Activated naive CD4-positive, alpha-beta T cell treated with anti-CD3 and anti-CD28 coated beads for 36 hours (primary cell): ENCODE measurements around the gene ARF3. TPM values are rescaled to one million over a fixed set of nuclear protein-coding genes. Genes with fewer than 3 reads are reported as not detected.

Source experiments
- CTCF ChIA-PET: fragments of 350-600 bp; sonication (Branson Sonifier 250); formaldehyde crosslinking; loops from one replicate; lab custom pipeline; 2021; ENCODE audit warnings: antibody characterized with exemption; lab: Charles Lee
- DNase-seq: peaks from one replicate; pipeline ENCODE4 v3.0.0-alpha.2; 2020
- H3K27ac Mint-ChIP-seq: one replicate; pipeline ENCODE4 v1.8.0; 2021; ENCODE audit warnings: mild to moderate bottlenecking, mixed read lengths
- H3K27me3 Mint-ChIP-seq: one replicate; pipeline ENCODE4 v1.8.0; 2021; ENCODE audit warnings: low read depth, mixed read lengths
- H3K36me3 Mint-ChIP-seq: one replicate; pipeline ENCODE4 v1.8.0; 2021; ENCODE audit warnings: low read depth, mixed read lengths
- H3K4me1 Mint-ChIP-seq: one replicate; pipeline ENCODE4 v1.8.0; 2021; ENCODE audit warnings: low read depth, mixed read lengths
- H3K4me3 Mint-ChIP-seq: one replicate; pipeline ENCODE4 v1.8.0; 2021; ENCODE audit warnings: mild to moderate bottlenecking, moderate library complexity, mixed read lengths
- H3K9me3 Mint-ChIP-seq: one replicate; pipeline ENCODE4 v1.8.0; 2021; ENCODE audit warnings: mixed read lengths
- intact Hi-C: fragments of 100-400 bp; cut with micrococcal nuclease; formaldehyde crosslinking; loops from one replicate; pipeline ENCODE4 v1.15.1; 2023
- total RNA-seq, 2 experiments: library from RNA; stranded (reverse); gene quantifications; one replicate each; pipeline ENCODE4 v1.2.3, GENCODE V29; 2021

The ARF3 gene
- total RNA-seq, 2 experiments from 2014 or later = 84.4 to 87.3 TPM

DNA sequence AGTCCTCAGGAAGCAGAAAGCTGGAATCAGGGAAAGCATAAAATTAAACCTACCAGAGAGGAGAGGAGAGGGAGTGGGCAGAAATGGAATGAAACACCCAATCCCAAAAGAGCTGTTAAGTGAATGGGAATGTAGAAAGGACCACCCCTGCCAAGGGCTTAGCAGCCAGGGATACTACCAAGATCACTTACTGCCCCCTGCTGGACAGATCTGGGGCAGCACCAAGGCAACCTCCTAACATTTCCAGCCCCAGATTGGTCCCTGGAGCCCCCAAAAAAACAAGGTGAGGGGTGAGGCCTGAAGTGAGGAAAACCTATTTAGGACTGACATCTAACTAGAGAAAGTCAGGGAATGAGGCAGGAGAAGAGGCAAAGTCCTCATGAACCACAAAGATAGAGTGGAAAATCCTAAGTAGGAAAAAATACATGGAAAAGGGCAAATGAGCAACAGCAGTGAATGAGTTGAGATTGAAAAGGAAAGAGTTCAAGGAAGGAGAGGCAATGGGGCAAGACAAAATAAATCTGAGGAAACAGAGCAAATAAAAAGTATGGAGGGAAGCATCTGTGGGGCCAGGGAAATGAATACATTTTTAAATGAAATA lies 20.8 kb downstream of the ARF3 start:
- peak; percentile 90 for DNase-seq
- intact Hi-C loops = loop anchor here (1.0 to 5.0 kb wide), 7 partner anchors 12 to 184 kb away; a partner anchor contains a TSS
- H3K9me3 Mint-ChIP-seq = no peaks in the 10 kb centered on the region
- H3K27ac Mint-ChIP-seq = peak overlapping the region; percentile 47
- CTCF ChIA-PET = interaction anchor here (0.6 to 5.1 kb wide), 15 partner anchors 9 to 195 kb away, joined by 3 to 35 read pairs (median 4); partner anchors contain the start of genes ARF3, DDX23, FKBP11 and WNT1
- H3K27me3 Mint-ChIP-seq = no peaks in the 10 kb centered on the region
- peaks cover 10% of the 10 kb centered on the region for H3K4me1 Mint-ChIP-seq
- H3K36me3 Mint-ChIP-seq = peaks cover 9% of the 10 kb centered on the region
- H3K4me3 Mint-ChIP-seq = no peak overlapping the region

GRCh38 chr12:48934312-48934706 lies 23.0 kb downstream of the ARF3 start:
- no peak overlapping the region for H3K27ac Mint-ChIP-seq
- peaks cover 14% of the 10 kb centered on the region for H3K36me3 Mint-ChIP-seq
- intact Hi-C loops = loop anchor here (1.0 kb wide), 1 partner anchor 44 kb away; the partner anchor contains the start of gene WNT1
- peak; percentile 31 for DNase-seq
- H3K4me1 Mint-ChIP-seq = peaks cover 10% of the 10 kb centered on the region
- H3K9me3 Mint-ChIP-seq = no peaks in the 10 kb centered on the region
- CTCF ChIA-PET = interaction anchor here (0.6 to 5.1 kb wide), 13 partner anchors 9 to 282 kb away, joined by 3 to 35 read pairs (median 4); partner anchors contain the start of genes FKBP11 and WNT1
- no peak overlapping the region for H3K4me3 Mint-ChIP-seq
- no peaks in the 10 kb centered on the region for H3K27me3 Mint-ChIP-seq

- intact Hi-C loops = loop anchor here (1.0 kb wide), 1 partner anchor 45 kb away; the partner anchor contains the start of gene WNT1
- no peaks in the 10 kb centered on the region for H3K27me3 Mint-ChIP-seq
- no peak for DNase-seq
- H3K9me3 Mint-ChIP-seq = no peaks in the 10 kb centered on the region
- peaks cover 14% of the 10 kb centered on the region for H3K36me3 Mint-ChIP-seq
- H3K4me1 Mint-ChIP-seq = peaks cover 10% of the 10 kb centered on the region
- CTCF ChIA-PET = interaction anchor here (0.5 to 5.1 kb wide), 12 partner anchors 8 to 133 kb away, joined by 3 to 35 read pairs (median 4); partner anchors contain the start of genes FKBP11 and WNT1
- no peak overlapping the region for H3K27ac Mint-ChIP-seq
- H3K4me3 Mint-ChIP-seq = no peak overlapping the region
These were observed 23.5 kb downstream of the ARF3 start for GRCh38 chr12:48933664-48934311.

DNA sequence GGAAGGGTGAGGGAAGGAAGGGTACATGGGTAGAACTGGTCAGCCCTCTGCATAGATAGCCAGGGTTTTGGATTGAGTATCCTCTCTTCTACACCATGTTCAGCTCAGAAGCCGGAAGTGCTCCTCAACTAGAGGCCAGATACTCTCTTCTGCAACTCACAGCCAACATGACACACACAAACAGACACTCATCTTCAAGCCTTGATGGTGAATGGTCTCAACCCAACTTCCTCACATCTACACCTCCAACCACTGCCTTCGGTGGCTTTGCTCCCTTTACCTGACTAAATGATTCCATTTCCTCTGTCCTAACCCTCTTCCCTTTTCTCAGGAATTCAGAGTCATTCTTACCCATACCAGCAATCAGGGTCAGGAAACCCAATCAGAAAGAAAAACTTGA lies 24.4 kb downstream of the ARF3 start:
- CTCF ChIA-PET = interaction anchor here (0.6 to 5.1 kb wide), 7 partner anchors 7 to 82 kb away, joined by 3 to 35 read pairs (median 4); partner anchors contain the start of gene FKBP11
- DNase-seq = no peak
- no peaks in the 10 kb centered on the region for H3K9me3 Mint-ChIP-seq
- no peaks in the 10 kb centered on the region for H3K27me3 Mint-ChIP-seq
- no peak overlapping the region for H3K4me3 Mint-ChIP-seq
- intact Hi-C loops = no loop called here
- H3K4me1 Mint-ChIP-seq = peaks cover 10% of the 10 kb centered on the region
- peaks cover 12% of the 10 kb centered on the region for H3K36me3 Mint-ChIP-seq
- H3K27ac Mint-ChIP-seq = no peak overlapping the region

- Mint-ChIP-seq H3K9me3 (no peaks in the 10 kb centered on the region), H3K4me3 (no peak overlapping the region), H3K27me3 (no peaks in the 10 kb centered on the region), H3K4me1 (peaks cover 25% of the 10 kb centered on the region), H3K27ac (no peak overlapping the region), H3K36me3 (peaks cover 12% of the 10 kb centered on the region)
- DNase-seq = no peak
- CTCF ChIA-PET = interaction anchor here (1.1 to 2.3 kb wide), 8 partner anchors 9 to 115 kb away, joined by 3 to 9 read pairs (median 3); partner anchors contain the start of gene WNT1
- intact Hi-C loops = no loop called here
These were observed 26.8 kb downstream of the ARF3 start for GRCh38 chr12:48930475-48930874.

- Mint-ChIP-seq H3K36me3 (peaks cover 11% of the 10 kb centered on the region), H3K4me3 (no peak overlapping the region), H3K27me3 (no peaks in the 10 kb centered on the region), H3K4me1 (peaks cover 26% of the 10 kb centered on the region), H3K9me3 (no peaks in the 10 kb centered on the region), H3K27ac (no peak overlapping the region)
- DNase-seq = no peak
- intact Hi-C loops = no loop called here
- CTCF ChIA-PET = interaction anchor here (1.0 to 2.3 kb wide), 6 partner anchors 10 to 114 kb away, joined by 3 to 10 read pairs (median 4); partner anchors contain the start of gene WNT1
These were observed 27.7 kb downstream of the ARF3 start for GRCh38 chr12:48929551-48929950.

GRCh38 chr12:48927261-48927660 lies 30.0 kb downstream of the ARF3 start:
- H3K4me1 Mint-ChIP-seq = peaks cover 37% of the 10 kb centered on the region
- CTCF ChIA-PET = interaction anchor here (0.6 to 6.0 kb wide), 6 partner anchors 8 to 101 kb away, joined by 3 to 35 read pairs (median 3); no protein-coding TSS in a partner anchor
- DNase-seq = no peak
- H3K27me3 Mint-ChIP-seq = no peaks in the 10 kb centered on the region
- H3K4me3 Mint-ChIP-seq = peak overlapping the region; percentile 13
- intact Hi-C loops = no loop called here
- no peaks in the 10 kb centered on the region for H3K9me3 Mint-ChIP-seq
- H3K27ac Mint-ChIP-seq = peak overlapping the region; percentile 81
- peaks cover 26% of the 10 kb centered on the region for H3K36me3 Mint-ChIP-seq

DNA sequence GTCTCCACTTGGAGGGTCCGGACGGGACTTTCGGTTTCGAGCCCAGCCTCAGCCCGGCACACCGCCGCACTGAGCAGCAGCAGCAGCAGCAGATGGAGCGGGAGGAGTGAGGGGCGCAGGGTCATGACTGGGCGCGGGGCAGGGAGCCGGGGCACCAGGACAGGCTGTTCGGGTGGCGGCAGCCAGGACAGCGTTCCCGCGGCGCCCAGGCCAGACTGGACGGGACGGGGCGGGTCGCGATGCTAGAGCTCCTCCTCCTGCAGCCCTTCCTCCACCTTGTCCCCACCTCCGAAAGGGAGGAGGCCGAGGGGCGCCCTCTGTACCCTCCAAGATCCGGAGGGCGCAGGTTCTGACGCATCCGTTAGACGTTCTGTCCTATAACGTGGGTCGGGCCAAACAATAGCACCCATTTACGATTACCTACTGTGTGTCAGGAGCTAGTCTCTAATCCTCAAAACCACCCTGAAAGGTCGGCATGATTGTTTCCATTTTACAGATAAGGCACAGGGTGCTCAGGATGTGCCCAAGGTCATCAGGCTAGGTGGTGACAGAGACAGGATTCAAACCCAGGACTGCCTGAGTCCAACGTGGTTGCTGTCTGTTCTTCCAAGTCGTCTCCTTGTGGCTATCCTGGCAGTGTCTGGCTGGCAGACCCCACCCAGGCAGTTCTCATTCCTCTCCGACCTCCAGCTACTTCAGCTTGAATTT lies 31.8 kb downstream of the ARF3 start, which contains the start of gene FKBP11:
TSS of gene FKBP11 (minus strand) at position 189 of the 708 bp plus-strand sequence. CDS start at position 125, 64 bp downstream.
- Mint-ChIP-seq H3K9me3 (no peaks in the 10 kb centered on the region), H3K27ac (peak within 1 kb of the TSS; percentile 96), H3K4me1 (peaks cover 49% of the 10 kb centered on the region), H3K4me3 (peak within 1 kb of the TSS; percentile 91), H3K27me3 (no peaks in the 10 kb centered on the region), H3K36me3 (peaks cover 28% of the 10 kb centered on the region)
- CTCF ChIA-PET = interaction anchor here (0.6 to 6.0 kb wide), 14 partner anchors 10 to 129 kb away, joined by 3 to 36 read pairs (median 5); partner anchors contain the start of gene WNT1
- peak; percentile 66 for DNase-seq
- intact Hi-C loops = loop anchor here (2.0 kb wide), 1 partner anchor 61 kb away; the partner anchor contains the start of gene RND1

DNA sequence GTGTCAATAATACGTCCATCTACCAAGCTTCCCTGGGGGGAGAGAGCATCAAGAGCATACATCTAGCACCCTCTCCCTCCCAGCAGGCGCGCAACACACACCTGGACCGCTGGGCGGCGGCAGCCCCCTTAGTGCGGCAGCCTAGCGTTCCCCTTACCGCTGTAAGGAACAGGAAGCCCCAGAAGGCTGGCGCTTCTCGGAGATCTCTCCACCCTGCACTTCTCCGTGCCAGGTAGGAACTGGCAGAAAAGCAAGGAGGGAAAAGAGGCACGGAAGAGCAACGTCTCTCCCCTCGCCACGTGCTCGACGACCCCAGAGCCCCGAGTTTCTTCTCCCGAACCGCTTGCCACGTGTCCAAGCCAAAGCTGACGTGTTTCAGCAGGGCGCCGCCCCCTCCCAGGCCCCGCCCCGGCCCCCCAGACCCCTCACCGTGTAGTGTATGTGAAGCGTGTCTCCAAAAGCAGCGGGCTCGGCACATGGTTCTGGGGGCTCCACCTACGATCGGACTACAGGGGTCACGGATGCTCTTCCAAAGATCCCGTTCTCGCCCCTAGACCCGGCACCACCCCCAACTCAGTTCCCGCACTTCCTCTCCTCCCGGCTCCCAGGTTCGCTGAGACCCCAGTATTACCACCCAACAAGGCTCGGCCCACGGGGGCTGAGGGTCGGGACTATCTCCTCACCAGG lies 32.5 kb downstream of the ARF3 start:
- intact Hi-C loops = loop anchor here (1.0 to 2.0 kb wide), 4 partner anchors 12 to 72 kb away; partner anchors contain the start of genes DDX23, RND1 and WNT1
- peaks cover 49% of the 10 kb centered on the region for H3K4me1 Mint-ChIP-seq
- CTCF ChIA-PET = interaction anchor here (0.6 to 6.0 kb wide), 14 partner anchors 11 to 93 kb away, joined by 3 to 36 read pairs (median 5); partner anchors contain the start of gene WNT1

DNA sequence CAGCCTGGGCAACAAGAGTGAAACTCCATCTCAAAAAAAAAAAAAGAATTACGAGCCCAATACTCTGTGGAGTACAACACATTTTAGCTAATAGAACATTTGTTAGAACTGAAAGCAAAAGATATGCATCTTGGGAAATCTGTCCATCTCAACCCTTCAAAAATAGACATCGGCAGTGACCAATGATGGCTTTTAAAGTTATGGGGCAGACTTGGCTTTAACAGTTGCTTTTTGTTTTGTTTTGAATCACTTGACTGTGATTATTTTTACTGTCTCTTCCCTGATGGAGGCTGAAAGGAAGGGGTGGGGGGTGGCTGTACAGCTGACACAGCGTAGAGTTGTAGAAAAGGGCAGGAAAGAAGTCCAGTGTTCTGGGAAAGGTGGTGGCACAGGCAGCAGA lies 34.2 kb downstream of the ARF3 start:
- Mint-ChIP-seq H3K36me3 (peaks cover 27% of the 10 kb centered on the region), H3K4me3 (peak overlapping the region; percentile 4), H3K4me1 (peaks cover 55% of the 10 kb centered on the region), H3K27me3 (no peaks in the 10 kb centered on the region), H3K9me3 (no peaks in the 10 kb centered on the region), H3K27ac (peak overlapping the region; percentile 61)
- intact Hi-C loops = no loop called here
- CTCF ChIA-PET = interaction anchor here (0.6 to 6.0 kb wide), 11 partner anchors 12 to 121 kb away, joined by 3 to 36 read pairs (median 7); partner anchors contain the start of gene WNT1
- DNase-seq = no peak

More for the DNA sequence above, 32.5 kb downstream of the ARF3 start:
- H3K27me3 Mint-ChIP-seq = no peaks in the 10 kb centered on the region
- peak; percentile 81 for DNase-seq
- H3K9me3 Mint-ChIP-seq = no peaks in the 10 kb centered on the region
- peaks cover 27% of the 10 kb centered on the region for H3K36me3 Mint-ChIP-seq
- H3K4me3 Mint-ChIP-seq = peak overlapping the region; percentile 91
- peak overlapping the region; percentile 96 for H3K27ac Mint-ChIP-seq
